GM12892 (cell line): ENCODE results near the gene CYP27A1.
A peak's percentile ranks its signal among the peaks of the same experiment; 100 is the strongest.
"Not testable (repeated sequence)": the region's sequence is repeated elsewhere in the genome, so short reads cannot be mapped to it uniquely, and the experiment has no call there.

Experiments
- DNase-seq: peaks from one replicate; pipeline ENCODE4 v3.0.0; 2011; ENCODE audit not compliant: insufficient read length
- FAIRE-seq: peaks from 2 replicates; lab custom pipeline; 2011; peaks lifted over from hg19 to GRCh38; lab: Jason Lieb, UNC
- POLR2A ChIP-seq: IDR thresholded peaks from 2 replicates; pipeline ENCODE4 v1.6.1; 2011; ENCODE audit warnings: low read depth, low read length, control low read depth
- POLR2AphosphoS5 ChIP-seq: IDR thresholded peaks from 2 replicates; pipeline ENCODE4 v1.6.1; 2011; ENCODE audit warnings: low read depth, low read length, control low read depth
- TAF1 ChIP-seq: IDR thresholded peaks from 2 replicates; pipeline ENCODE4 v1.6.1; 2011; ENCODE audit warnings: low read depth, mild to moderate bottlenecking, control low read depth, low read length, borderline replicate concordance

CYP27A1 gene

GRCh38 chr2:218746960-218747359 is 35.0 kb upstream of the CYP27A1 start:
- no peak for FAIRE-seq
- no peak for DNase-seq
- TF ChIP-seq POLR2A (no peak), POLR2AphosphoS5 (no peak), TAF1 (no peak)

GRCh38 chr2:218748741-218749441 is 33.1 kb upstream of the CYP27A1 start:
- FAIRE-seq (no peak), DNase-seq (no peak)
- no peak for TF ChIP-seq POLR2AphosphoS5
- no peak for TF ChIP-seq POLR2A
- no peak for TF ChIP-seq TAF1

DNA sequence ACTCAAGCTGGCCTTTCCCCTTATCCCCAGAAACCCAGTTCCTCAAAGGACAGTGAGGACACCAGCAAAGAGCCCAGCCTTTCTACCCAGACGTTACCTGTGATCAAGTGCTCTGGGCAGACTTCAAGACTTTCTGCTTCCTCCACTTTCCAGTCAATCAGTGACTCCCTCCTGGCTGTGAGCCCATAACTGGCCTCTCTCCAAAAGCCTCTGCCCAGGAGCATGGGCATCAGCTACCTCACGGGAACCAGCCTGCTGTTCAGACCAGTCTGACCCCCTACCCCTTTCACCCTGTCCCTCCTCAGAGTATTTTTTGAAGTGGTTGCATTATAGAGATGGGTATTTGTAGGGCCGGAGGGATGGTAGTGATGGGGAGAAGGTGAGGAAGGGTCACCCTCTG is 27.7 kb upstream of the CYP27A1 start:
- DNase-seq = no peak
- FAIRE-seq = no peak
- no peak for TF ChIP-seq POLR2AphosphoS5
- TF ChIP-seq POLR2A = no peak
- no peak for TF ChIP-seq TAF1

- DNase-seq (no peak), FAIRE-seq (peak; percentile 9)
- no peak for TF ChIP-seq TAF1
- no peak for TF ChIP-seq POLR2A
- TF ChIP-seq POLR2AphosphoS5 = no peak
Measured at GRCh38 chr2:218754781-218755180, 27.2 kb upstream of the CYP27A1 start.

GRCh38 chr2:218755198-218755566 is 26.8 kb upstream of the CYP27A1 start:
- FAIRE-seq (no peak), DNase-seq (no peak)
- no peak for TF ChIP-seq TAF1
- no peak for TF ChIP-seq POLR2AphosphoS5
- TF ChIP-seq POLR2A = no peak

GRCh38 chr2:218755567-218756404 is 26.2 kb upstream of the CYP27A1 start:
- FAIRE-seq (no peak), DNase-seq (no peak)
- TF ChIP-seq POLR2AphosphoS5 (no peak), TAF1 (no peak), POLR2A (no peak)

- no peak for TF ChIP-seq POLR2AphosphoS5
- no peak for TF ChIP-seq POLR2A
- no peak for TF ChIP-seq TAF1
- DNase-seq = no peak
- no peak for FAIRE-seq
Measured at GRCh38 chr2:218756599-218757377, 25.2 kb upstream of the CYP27A1 start.

GRCh38 chr2:218761795-218762194 is 20.2 kb upstream of the CYP27A1 start:
- FAIRE-seq (no peak), DNase-seq (no peak)
- TF ChIP-seq POLR2A = no peak
- TF ChIP-seq TAF1 = no peak
- TF ChIP-seq POLR2AphosphoS5 = no peak

GRCh38 chr2:218772759-218773158 is 9.2 kb upstream of the CYP27A1 start:
- DNase-seq, FAIRE-seq: not testable (repeated sequence)

- no peak for DNase-seq
- TF ChIP-seq TAF1 (no peak), POLR2A (no peak), POLR2AphosphoS5 (no peak)
- no peak for FAIRE-seq
Measured at GRCh38 chr2:218773881-218774280, 8.1 kb upstream of the CYP27A1 start.

GRCh38 chr2:218776488-218776887 is 5.5 kb upstream of the CYP27A1 start:
- TF ChIP-seq TAF1 = no peak
- no peak for TF ChIP-seq POLR2AphosphoS5
- TF ChIP-seq POLR2A = no peak
- DNase-seq (no peak), FAIRE-seq (no peak)

- FAIRE-seq (no peak), DNase-seq (no peak)
- TF ChIP-seq TAF1 = no peak
- no peak for TF ChIP-seq POLR2AphosphoS5
- no peak for TF ChIP-seq POLR2A
Measured at GRCh38 chr2:218777276-218777990, 4.5 kb upstream of the CYP27A1 start.
